GM21576 (cell line): ENCODE data around the gene RNASEH2B.

Experiments used
- ATAC-seq: cut with Tn5 transposase; IDR thresholded peaks from one replicate; pipeline ENCODE4 v1.9.1; 2021; ENCODE audit warnings: mild to moderate bottlenecking, moderate library complexity; ENCODE audit not compliant: unreplicated experiment

The RNASEH2B gene

GRCh38 chr13:50991579-50992521 is 82.3 kb downstream of the RNASEH2B start:
- peak; percentile 91 for ATAC-seq

DNA sequence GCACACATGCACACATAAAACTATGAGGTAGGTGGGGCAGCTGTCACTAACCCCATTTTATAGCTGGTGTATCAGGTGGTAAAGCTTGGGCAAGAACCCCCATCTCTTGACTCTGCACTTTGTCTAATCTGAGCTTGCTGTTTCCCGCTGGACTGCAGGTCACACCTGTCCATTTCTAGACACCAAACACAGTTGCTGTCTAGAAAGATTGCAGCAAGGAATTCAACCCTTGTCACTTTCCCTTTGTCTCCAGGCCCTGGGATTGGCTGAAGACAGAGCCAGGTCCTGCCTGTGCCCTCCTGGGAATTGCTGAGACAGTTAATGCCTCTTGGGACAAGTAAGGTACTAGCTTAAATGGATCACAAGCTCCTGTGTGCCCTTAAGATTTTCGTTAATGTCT is 83.8 kb downstream of the RNASEH2B start:
- ATAC-seq: no peak

DNA sequence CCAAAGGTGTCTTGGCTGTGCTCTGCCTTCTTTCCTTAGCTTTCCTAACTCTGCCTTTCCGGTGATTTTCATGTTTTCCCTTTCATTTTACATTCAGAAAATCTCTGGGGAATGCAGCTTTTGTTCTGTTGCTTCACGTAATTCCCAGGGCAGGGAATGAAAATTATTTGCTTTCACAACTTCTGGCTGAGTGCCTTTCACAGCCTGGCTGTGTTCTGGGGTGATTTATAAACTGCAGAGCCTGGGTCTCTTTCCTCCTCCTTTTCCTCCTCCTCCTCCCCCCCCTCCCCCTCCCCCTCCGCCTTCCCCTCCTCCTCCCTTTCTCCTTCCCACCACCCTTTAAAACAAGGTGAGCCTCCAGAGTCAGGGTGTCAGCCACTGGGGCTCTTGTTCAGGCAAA is 84.3 kb downstream of the RNASEH2B start:
- no peak for ATAC-seq

DNA sequence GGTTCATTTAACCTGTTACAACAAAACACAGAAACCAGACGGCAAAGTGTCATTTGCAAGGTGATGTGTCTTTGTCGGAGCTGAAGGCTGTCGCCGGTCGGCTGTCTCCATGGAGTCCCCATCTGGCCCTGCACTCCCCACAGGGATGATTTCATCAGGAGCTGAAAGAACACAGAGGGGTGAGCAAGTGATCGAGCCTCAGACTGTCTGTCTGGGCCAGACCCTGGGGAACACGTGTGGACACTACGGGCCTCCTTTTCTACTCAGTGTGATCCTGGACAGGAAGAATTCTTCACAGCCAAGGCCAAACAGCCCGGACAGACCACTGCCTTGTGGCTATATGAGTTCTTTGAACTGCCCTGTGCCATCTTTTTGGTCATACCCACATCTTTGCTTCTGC is 85.1 kb downstream of the RNASEH2B start:
- no peak for ATAC-seq

- ATAC-seq: no peak
These were observed 86.3 kb downstream of the RNASEH2B start for GRCh38 chr13:50995854-50996253.

GRCh38 chr13:50998326-50998725 is 88.7 kb downstream of the RNASEH2B start:
- no peak for ATAC-seq

DNA sequence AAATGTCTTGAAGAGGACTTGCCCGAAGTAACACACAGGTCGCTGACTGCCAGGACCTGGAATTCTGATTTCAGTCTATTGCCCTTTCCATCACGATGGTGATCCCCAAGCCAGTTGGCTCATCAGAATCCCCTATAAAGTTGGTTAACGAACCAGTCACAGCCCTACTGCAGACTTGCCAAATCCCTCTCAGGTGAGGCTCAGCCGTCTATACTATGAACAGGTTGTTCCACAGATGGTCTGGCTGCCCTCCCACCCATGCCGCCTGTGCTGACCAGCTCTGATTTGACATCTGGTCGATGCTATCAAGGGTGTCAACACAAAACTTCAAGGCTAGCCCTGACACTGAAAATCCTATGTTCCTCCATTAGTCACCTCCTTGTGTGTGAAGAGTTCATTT is 90.0 kb downstream of the RNASEH2B start:
- ATAC-seq: no peak

DNA sequence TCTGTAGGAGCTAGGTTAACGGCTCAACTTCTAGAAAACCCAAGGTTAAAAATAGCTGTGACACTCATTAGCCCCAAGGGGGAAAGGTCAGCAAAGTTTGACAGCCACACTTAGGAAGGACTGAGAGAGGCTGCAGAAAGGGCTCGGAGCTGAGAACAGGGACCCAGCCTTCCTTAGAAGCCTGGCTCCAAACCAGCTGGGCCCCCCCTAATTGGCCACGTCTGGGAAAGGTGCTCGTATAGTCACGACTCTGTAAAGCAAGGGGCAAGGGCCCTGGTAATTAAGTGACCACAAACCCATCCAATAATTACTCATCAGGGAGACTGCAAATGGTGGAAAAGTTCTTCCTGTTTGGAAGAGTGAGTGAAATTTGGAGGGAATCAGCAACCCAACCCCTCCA is 90.5 kb downstream of the RNASEH2B start:
- ATAC-seq: no peak

GRCh38 chr13:51000571-51001260 is 91.1 kb downstream of the RNASEH2B start:
- no peak for ATAC-seq

- no peak for ATAC-seq
These were observed 91.7 kb downstream of the RNASEH2B start for GRCh38 chr13:51001335-51001734.

DNA sequence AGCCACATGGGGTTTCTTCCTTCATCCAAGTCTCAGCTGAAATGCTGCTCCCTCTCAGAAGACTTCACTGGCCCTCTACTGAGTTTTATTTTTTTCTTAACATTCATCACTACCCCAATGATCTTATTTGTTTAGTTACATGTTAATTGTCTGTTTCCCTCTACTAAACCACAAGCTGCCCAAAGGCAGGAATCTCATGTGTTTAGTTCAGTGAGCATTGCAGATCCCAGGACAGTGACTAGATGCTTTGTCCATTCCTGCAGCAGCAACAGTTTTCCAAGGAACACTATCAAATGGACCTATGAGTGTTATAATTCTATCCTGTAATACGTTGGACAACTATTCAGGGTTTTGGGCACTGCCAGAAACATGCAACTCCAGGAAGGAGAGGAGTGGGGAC is 93.1 kb downstream of the RNASEH2B start:
- no peak for ATAC-seq

- ATAC-seq: no peak
These were observed 94.1 kb downstream of the RNASEH2B start for GRCh38 chr13:51003642-51004041.

DNA sequence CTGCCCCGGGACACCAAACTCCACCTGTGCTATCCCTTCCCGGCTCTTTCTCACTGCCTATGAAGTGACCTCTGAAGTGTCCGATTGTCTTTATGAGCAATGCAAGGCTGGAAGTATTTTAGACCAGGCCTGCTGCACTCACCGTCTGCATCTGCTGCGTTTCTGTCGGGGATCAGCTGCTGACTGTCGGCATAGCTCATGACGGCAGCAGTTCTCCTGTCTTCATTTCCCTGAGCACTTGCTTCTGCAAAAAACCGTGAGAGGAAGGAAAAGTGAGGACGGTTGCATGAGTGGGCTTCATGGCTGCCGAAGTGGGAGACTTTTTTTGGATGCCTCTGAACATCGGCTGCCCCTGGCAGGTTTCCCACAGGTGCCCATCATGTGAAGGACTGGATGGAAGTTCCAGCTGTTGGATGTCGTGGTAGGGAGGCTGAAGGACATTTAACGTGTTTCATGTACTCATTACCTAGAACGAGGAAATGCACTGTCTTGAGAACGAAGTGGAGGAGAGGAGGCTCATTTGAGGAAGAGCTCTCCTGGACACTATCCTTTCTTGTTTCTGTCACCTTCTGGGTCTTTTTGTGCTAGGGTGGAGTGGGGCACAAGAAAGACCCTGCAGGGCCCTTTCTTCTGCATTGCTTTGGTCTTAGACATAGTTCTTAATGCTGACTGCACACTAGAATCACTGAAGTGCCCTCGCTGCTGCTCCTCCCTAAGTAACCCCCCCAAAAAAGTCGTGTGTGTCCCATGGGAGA is 94.7 kb downstream of the RNASEH2B start:
- ATAC-seq: no peak

- ATAC-seq: no peak
These were observed 95.4 kb downstream of the RNASEH2B start for GRCh38 chr13:51004918-51005460.

GRCh38 chr13:51005566-51005965 is 96.0 kb downstream of the RNASEH2B start:
- ATAC-seq: no peak
